ENCODE measurements around the gene TMEM141. TPM values are rescaled to one million over a fixed set of nuclear protein-coding genes. Genes with fewer than 3 reads are reported as not detected.
"Not testable (repeated sequence)": the region's sequence is repeated elsewhere in the genome, so short reads cannot be mapped to it uniquely, and the experiment has no call there.

TMEM141 gene
- total and polyA plus RNA-seq, 9 donors = 23.4 to 115 (median 64.8) TPM

GRCh38 chr9:136840877-136841645 is 49.9 kb downstream of the TMEM141 start:
- intact Hi-C loops (cut with DNase I) = loop anchor here in 1 of 4 donors (10.0 kb wide), 2 partner anchors 46 to 104 kb away; partner anchors contain the start of genes C8G, CCDC183, FBXW5 and TMEM141
- Histone ChIP-seq H3K36me3 (no peaks in the 10 kb centered on the region), H3K27me3 (no peaks in the 10 kb centered on the region), H3K4me1 (ENCODE audit: insufficient read depth) (peaks cover 8% of the 10 kb centered on the region), H3K9me3 (no peaks in the 10 kb centered on the region), H3K4me3 (no peak overlapping the region), H3K27ac (no peak overlapping the region)
- WGBS, 3 donors = 59 to 66% (median 61%) methylated on average over 28 of the region's 28 CpGs
- TF ChIP-seq EP300 (IDR thresholded peaks at IDR 0.05) = no peak
- TF ChIP-seq POLR2A (IDR thresholded peaks at IDR 0.05) = no peak
- no peak for TF ChIP-seq CTCF (IDR thresholded peaks at IDR 0.05)
- peak in 1 of 5 donors; percentile 55 for DNase-seq

GRCh38 chr9:136841646-136842379 is 50.7 kb downstream of the TMEM141 start:
- peak in 1 of 5 donors; percentile 40 for DNase-seq
- not testable (repeated sequence) for H3K9me3 ChIP-seq; H3K36me3 ChIP-seq; H3K27ac ChIP-seq; H3K27me3 ChIP-seq; H3K4me1 ChIP-seq (ENCODE audit: insufficient read depth); H3K4me3 ChIP-seq
- intact Hi-C loops (cut with DNase I) = loop anchor here in 1 of 4 donors (10.0 kb wide), 2 partner anchors 47 to 103 kb away; partner anchors contain the start of genes C8G, CCDC183, FBXW5 and TMEM141
- 33 to 38% (median 35%) methylated on average over 15 to 16 of the region's 16 CpGs for WGBS, 3 donors

GRCh38 chr9:136842380-136842948 is 51.3 kb downstream of the TMEM141 start, which contains the start of gene AJM1:
TSS of gene AJM1 (plus strand) at chr9:136842478. CDS start at chr9:136844415, 1,937 bp downstream.
- not testable (repeated sequence) for H3K27me3 ChIP-seq; H3K4me1 ChIP-seq (ENCODE audit: insufficient read depth); H3K36me3 ChIP-seq; H3K27ac ChIP-seq; H3K9me3 ChIP-seq
- peak within 1 kb of the TSS; percentile 31 for H3K4me3 ChIP-seq
- peak; percentile 64 to 83 (median 77) for DNase-seq
- TF ChIP-seq POLR2A (IDR thresholded peaks at IDR 0.05) (peak; percentile 9), CTCF (IDR thresholded peaks at IDR 0.05) (peak; percentile 82 to 84 (median 82))
- intact Hi-C loops (cut with DNase I) = loop anchor here in 1 of 4 donors (10.0 kb wide), 2 partner anchors 48 to 102 kb away; partner anchors contain the start of genes C8G, CCDC183, FBXW5 and TMEM141
- WGBS, 3 donors = 0 to 1% (median 0%) methylated on average over 17 to 26 of the region's 27 CpGs

Small RNAs within 50 kb of the gene (microRNA-seq; reads per million reads assigned to microRNA genes)
- 0 reads per million in 3 donors for gene MIR4292
- 0 reads per million in 3 donors for gene MIR6722

Small RNAs within 50 kb of the gene (small RNA-seq; reads per million reads assigned to genes)
- gene AL355987.2 (not detected), gene ATP6V1G1P3 (not detected), gene MIR4292 (not detected), gene MIR6722 (not detected)

Other genes starting within 250 kb of the TMEM141 start
- 10 to 100 TPM in 6 of 7 donors, 1 to 10 TPM in 1; 7.3 to 30.9 (median 17.4) TPM for gene NOTCH1, start 245.3 kb upstream of the TMEM141 start, total RNA-seq
- 1 to 10 TPM; 2.5 to 7.8 TPM for gene NOTCH1, start 245.3 kb upstream of the TMEM141 start, polyA plus RNA-seq
- 100 to 1,000 TPM in 1 of 7 donors, 10 to 100 TPM in 6; 27.1 to 113 (median 43.4) TPM for gene EGFL7, start 128.4 kb upstream of the TMEM141 start, total RNA-seq
- 100 to 1,000 TPM in 1 of 2 donors, under 1 TPM in 1; 0.18 to 105 TPM for gene EGFL7, start 128.4 kb upstream of the TMEM141 start, polyA plus RNA-seq
- gene AGPAT2, start 103.9 kb upstream of the TMEM141 start, total RNA-seq = 10 to 100 TPM; 14.4 to 40.9 (median 24.8) TPM
- 10 to 100 TPM in 1 of 2 donors, 1 to 10 TPM in 1; 6.1 to 23.9 TPM for gene AGPAT2, start 103.9 kb upstream of the TMEM141 start, polyA plus RNA-seq
- gene DIPK1B, start 78.8 kb upstream of the TMEM141 start, total RNA-seq = 10 to 100 TPM in 5 of 7 donors, 1 to 10 TPM in 2; 5.2 to 23.4 (median 13.1) TPM
- gene DIPK1B, start 78.8 kb upstream of the TMEM141 start, polyA plus RNA-seq = 10 to 100 TPM in 1 of 2 donors, 1 to 10 TPM in 1; 2.9 to 15.0 TPM
- gene LCN10, start 48.4 kb upstream of the TMEM141 start, total RNA-seq = 10 to 100 TPM in 2 of 7 donors, 1 to 10 TPM in 5; 1.4 to 45.4 (median 4.5) TPM
- gene LCN10, start 48.4 kb upstream of the TMEM141 start, polyA plus RNA-seq = 10 to 100 TPM in 1 of 2 donors, 1 to 10 TPM in 1; 2.4 to 15.2 TPM
- gene LCN6, start 42.8 kb upstream of the TMEM141 start, total RNA-seq = 10 to 100 TPM in 3 of 7 donors, 1 to 10 TPM in 4; 1.8 to 59.3 (median 8.3) TPM
- 10 to 100 TPM in 1 of 2 donors, 1 to 10 TPM in 1; 1.6 to 33.4 TPM for gene LCN6, start 42.8 kb upstream of the TMEM141 start, polyA plus RNA-seq
- gene LCN8, start 33.1 kb upstream of the TMEM141 start, total RNA-seq = 1 to 10 TPM in 1 of 7 donors, under 1 TPM in 1, not detected in 5; 0.23 to 3.0 TPM
- gene LCN8, start 33.1 kb upstream of the TMEM141 start, polyA plus RNA-seq = under 1 TPM in 1 of 2 donors, not detected in 1; 0.36 TPM
- not detected for gene LCN15, start 26.8 kb upstream of the TMEM141 start, total RNA-seq
- gene LCN15, start 26.8 kb upstream of the TMEM141 start, polyA plus RNA-seq = not detected
- gene CCDC183, start 5.0 kb downstream of the TMEM141 start, total RNA-seq = 10 to 100 TPM in 1 of 7 donors, 1 to 10 TPM in 6; 1.2 to 11.8 (median 6.6) TPM
- gene CCDC183, start 5.0 kb downstream of the TMEM141 start, polyA plus RNA-seq = 1 to 10 TPM in 1 of 2 donors, under 1 TPM in 1; 0.47 to 3.1 TPM
- gene RABL6, start 16.6 kb downstream of the TMEM141 start, total RNA-seq = 10 to 100 TPM; 25.2 to 65.4 (median 56.2) TPM
- gene RABL6, start 16.6 kb downstream of the TMEM141 start, polyA plus RNA-seq = 10 to 100 TPM; 22.6 to 37.5 TPM
- gene AJM1, start 51.1 kb downstream of the TMEM141 start, total RNA-seq = 1 to 10 TPM in 5 of 7 donors, under 1 TPM in 2; 0.48 to 2.4 (median 1.4) TPM
- under 1 TPM in 1 of 2 donors, not detected in 1; 0.93 TPM for gene AJM1, start 51.1 kb downstream of the TMEM141 start, polyA plus RNA-seq
- gene PHPT1, start 58.1 kb downstream of the TMEM141 start, total RNA-seq = 100 to 1,000 TPM in 2 of 7 donors, 10 to 100 TPM in 5; 39.2 to 132 (median 86.9) TPM
- gene PHPT1, start 58.1 kb downstream of the TMEM141 start, polyA plus RNA-seq = 10 to 100 TPM; 18.1 to 57.6 TPM
- 10 to 100 TPM in 1 of 7 donors, 1 to 10 TPM in 6; 2.1 to 31.4 (median 2.5) TPM for gene MAMDC4, start 61.0 kb downstream of the TMEM141 start, total RNA-seq
- 1 to 10 TPM in 1 of 2 donors, under 1 TPM in 1; 0.15 to 2.6 TPM for gene MAMDC4, start 61.0 kb downstream of the TMEM141 start, polyA plus RNA-seq
- gene EDF1, start 75.0 kb downstream of the TMEM141 start, total RNA-seq = 100 to 1,000 TPM; 306 to 391 (median 336) TPM
- gene EDF1, start 75.0 kb downstream of the TMEM141 start, polyA plus RNA-seq = 100 to 1,000 TPM; 154 to 444 TPM
- 10 to 100 TPM in 4 of 7 donors, 1 to 10 TPM in 3; 5.6 to 11.9 (median 10.3) TPM for gene TRAF2, start 95.2 kb downstream of the TMEM141 start, total RNA-seq
- gene TRAF2, start 95.2 kb downstream of the TMEM141 start, polyA plus RNA-seq = 1 to 10 TPM in 1 of 2 donors, under 1 TPM in 1; 0.83 to 7.6 TPM
- gene FBXW5, start 153.4 kb downstream of the TMEM141 start, total RNA-seq = 10 to 100 TPM; 49.4 to 75.5 (median 60.5) TPM
- gene FBXW5, start 153.4 kb downstream of the TMEM141 start, polyA plus RNA-seq = 10 to 100 TPM in 1 of 2 donors, 1 to 10 TPM in 1; 2.2 to 64.1 TPM
- under 1 TPM in 1 of 7 donors, not detected in 6; 1.00 TPM for gene C8G, start 153.9 kb downstream of the TMEM141 start, total RNA-seq
- under 1 TPM in 1 of 2 donors, not detected in 1; 0.38 TPM for gene C8G, start 153.9 kb downstream of the TMEM141 start, polyA plus RNA-seq
- 10 to 100 TPM in 5 of 7 donors, 1 to 10 TPM in 2; 1.3 to 40.9 (median 19.2) TPM for gene LCN12, start 160.9 kb downstream of the TMEM141 start, total RNA-seq
- 1 to 10 TPM; 1.1 to 6.1 TPM for gene LCN12, start 160.9 kb downstream of the TMEM141 start, polyA plus RNA-seq
- 100 to 1,000 TPM in 2 of 7 donors, 10 to 100 TPM in 4, 1 to 10 TPM in 1; 5.8 to 191 (median 59.8) TPM for gene PTGDS, start 186.2 kb downstream of the TMEM141 start, total RNA-seq
- 10 to 100 TPM; 13.6 to 43.1 TPM for gene PTGDS, start 186.2 kb downstream of the TMEM141 start, polyA plus RNA-seq
- gene LCNL1, start 191.6 kb downstream of the TMEM141 start, total RNA-seq = 1 to 10 TPM in 2 of 7 donors, under 1 TPM in 4, not detected in 1; 0.25 to 1.6 (median 0.61) TPM
- gene LCNL1, start 191.6 kb downstream of the TMEM141 start, polyA plus RNA-seq = under 1 TPM; 0.17 to 0.19 TPM
- 10 to 100 TPM; 23.6 to 48.9 (median 37.5) TPM for gene PAXX, start 201.1 kb downstream of the TMEM141 start, total RNA-seq
- gene PAXX, start 201.1 kb downstream of the TMEM141 start, polyA plus RNA-seq = 10 to 100 TPM in 1 of 2 donors, 1 to 10 TPM in 1; 1.1 to 47.8 TPM
- gene CLIC3, start 205.2 kb downstream of the TMEM141 start, total RNA-seq = 1 to 10 TPM in 3 of 7 donors, under 1 TPM in 2, not detected in 2; 0.57 to 6.5 (median 1.5) TPM
- 1 to 10 TPM in 1 of 2 donors, not detected in 1; 1.1 TPM for gene CLIC3, start 205.2 kb downstream of the TMEM141 start, polyA plus RNA-seq
- gene ABCA2, start 236.9 kb downstream of the TMEM141 start, total RNA-seq = 10 to 100 TPM in 5 of 7 donors, 1 to 10 TPM in 2; 5.8 to 26.9 (median 13.7) TPM
- 10 to 100 TPM in 1 of 2 donors, 1 to 10 TPM in 1; 2.0 to 10.5 TPM for gene ABCA2, start 236.9 kb downstream of the TMEM141 start, polyA plus RNA-seq
- under 1 TPM in 1 of 7 donors, not detected in 6; 0.08 TPM for gene FUT7, start 240.7 kb downstream of the TMEM141 start, total RNA-seq
- under 1 TPM in 1 of 2 donors, not detected in 1; 0.07 TPM for gene FUT7, start 240.7 kb downstream of the TMEM141 start, polyA plus RNA-seq